ENCODE results near the gene RFPL3. TPM values are rescaled to one million over a fixed set of nuclear protein-coding genes. Genes with fewer than 3 reads are reported as not detected.

RFPL3 gene
- polyA plus RNA-seq, 1 donor from 2014 or later = not detected

GRCh38 chr22:32353840-32354239, 3.8 kb upstream of the RFPL3 start:
- H3K27me3 ChIP-seq (ENCODE audit: insufficient read depth, low read depth, low read length) = no peaks in the 10 kb centered on the region
- TF ChIP-seq EP300 (conservative IDR thresholded peaks at IDR 0.05; ENCODE audit: poor library complexity, severe bottlenecking) = no peak
- TF ChIP-seq CTCF (IDR thresholded peaks at IDR 0.05; ENCODE audit: poor library complexity, severe bottlenecking) = no peak
- no peak for TF ChIP-seq EZH2 (IDR thresholded peaks at IDR 0.05; ENCODE audit: borderline replicate concordance, insufficient read depth, low read length, poor library complexity, severe bottlenecking)
- TF ChIP-seq MXI1 (conservative IDR thresholded peaks at IDR 0.05; ENCODE audit: poor library complexity, severe bottlenecking) = no peak
- no peak for TF ChIP-seq REST (IDR thresholded peaks at IDR 0.05; ENCODE audit: borderline replicate concordance)
- TF ChIP-seq SMC3 (conservative IDR thresholded peaks at IDR 0.05; ENCODE audit: poor library complexity) = no peak
- TF ChIP-seq RAD21 (conservative IDR thresholded peaks at IDR 0.05) = no peak
- TF ChIP-seq POLR2AphosphoS5 (IDR thresholded peaks at IDR 0.05) = no peak
- TF ChIP-seq TAF1 (IDR thresholded peaks at IDR 0.05; ENCODE audit: low read depth) = no peak
- no peaks in the 10 kb centered on the region for H3K79me2 ChIP-seq (replicated peaks; ENCODE audit: insufficient read depth, low read length)
- no peak overlapping the region for H3K4me2 ChIP-seq (ENCODE audit: low read length)
- no peaks in the 10 kb centered on the region for H4K20me1 ChIP-seq (ENCODE audit: insufficient read depth)
- no peak overlapping the region for H3K27ac ChIP-seq (ENCODE audit: low read length)
- no peak overlapping the region for H3K9ac ChIP-seq (ENCODE audit: low read length)
- no peaks in the 10 kb centered on the region for H3K9me2 ChIP-seq (ENCODE audit: insufficient read depth, low read length)
- no peaks in the 10 kb centered on the region for H3F3A ChIP-seq (ENCODE audit: insufficient read depth, low read length, poor library complexity, severe bottlenecking)
- no peaks in the 10 kb centered on the region for H3K9me3 ChIP-seq (ENCODE audit: low read length)
- no peak overlapping the region for H3K4me3 ChIP-seq (ENCODE audit: low read length)
- no peak overlapping the region for H2AFZ ChIP-seq (ENCODE audit: low read depth, low read length)
- no peaks in the 10 kb centered on the region for H3K36me3 ChIP-seq (ENCODE audit: insufficient read depth, low read length)

GRCh38 chr22:32354360-32355351, 3.0 kb upstream of the RFPL3 start:
- no peak overlapping the region for H3K4me3 ChIP-seq (ENCODE audit: low read length)
- H3K79me2 ChIP-seq (replicated peaks; ENCODE audit: insufficient read depth, low read length) = no peaks in the 10 kb centered on the region
- no peak overlapping the region for H2AFZ ChIP-seq (ENCODE audit: low read depth, low read length)
- no peaks in the 10 kb centered on the region for H3K36me3 ChIP-seq (ENCODE audit: insufficient read depth, low read length)
- no peaks in the 10 kb centered on the region for H4K20me1 ChIP-seq (ENCODE audit: insufficient read depth)
- no peaks in the 10 kb centered on the region for H3K27me3 ChIP-seq (ENCODE audit: insufficient read depth, low read depth, low read length)
- no peak overlapping the region for H3K9ac ChIP-seq (ENCODE audit: low read length)
- no peak overlapping the region for H3K27ac ChIP-seq (ENCODE audit: low read length)
- H3K9me2 ChIP-seq (ENCODE audit: insufficient read depth, low read length) = no peaks in the 10 kb centered on the region
- no peaks in the 10 kb centered on the region for H3F3A ChIP-seq (ENCODE audit: insufficient read depth, low read length, poor library complexity, severe bottlenecking)
- H3K4me2 ChIP-seq (ENCODE audit: low read length) = no peak overlapping the region
- TF ChIP-seq TAF1 (IDR thresholded peaks at IDR 0.05; ENCODE audit: low read depth) (no peak), SMC3 (conservative IDR thresholded peaks at IDR 0.05; ENCODE audit: poor library complexity) (no peak), REST (IDR thresholded peaks at IDR 0.05; ENCODE audit: borderline replicate concordance) (no peak), MXI1 (conservative IDR thresholded peaks at IDR 0.05; ENCODE audit: poor library complexity, severe bottlenecking) (no peak), POLR2AphosphoS5 (IDR thresholded peaks at IDR 0.05) (no peak), RAD21 (conservative IDR thresholded peaks at IDR 0.05) (no peak), EP300 (conservative IDR thresholded peaks at IDR 0.05; ENCODE audit: poor library complexity, severe bottlenecking) (no peak), CTCF (IDR thresholded peaks at IDR 0.05; ENCODE audit: poor library complexity, severe bottlenecking) (no peak), EZH2 (IDR thresholded peaks at IDR 0.05; ENCODE audit: borderline replicate concordance, insufficient read depth, low read length, poor library complexity, severe bottlenecking) (no peak)
- no peaks in the 10 kb centered on the region for H3K9me3 ChIP-seq (ENCODE audit: low read length)
